22Rv1 (cell line): Measurements from ENCODE around the gene KCNJ1.

Source experiments
- H3K27ac ChIP-seq: fragments of 450-650 bp; 2 replicates; pipeline ENCODE4 v1.5.1; 2017
- ZFX ChIP-seq: fragments of 450-650 bp; IDR thresholded peaks from 2 replicates; pipeline ENCODE4 v1.6.1; 2017; ENCODE audit warnings: antibody characterized with exemption, borderline replicate concordance
- TF ChIP-seq, protein P1 (sequence below): fragments of 450-650 bp; IDR thresholded peaks from 2 replicates; pipeline ENCODE4 v1.5.1; 2017; ENCODE audit warnings: mild to moderate bottlenecking

Gene KCNJ1

DNA sequence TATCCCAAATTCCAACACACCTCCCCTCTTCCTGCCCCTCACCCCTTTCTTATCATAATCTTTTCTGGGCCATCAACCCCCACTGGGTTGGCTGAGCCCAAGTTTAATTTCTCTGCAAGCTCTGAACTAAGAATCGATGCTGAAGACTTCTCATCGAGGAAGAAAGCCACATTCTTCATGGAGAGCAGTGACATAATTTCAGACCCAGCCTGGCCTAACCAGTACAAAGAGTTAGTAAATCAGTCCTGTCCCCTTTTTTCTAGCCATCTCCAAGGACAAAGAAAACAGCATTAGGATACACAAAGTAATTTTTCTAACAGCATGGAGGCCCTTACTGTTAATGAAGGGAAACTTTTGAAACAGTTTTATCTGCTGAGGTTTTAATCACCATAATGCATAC, 45.0 kb downstream of the KCNJ1 start:
- no peak overlapping the region for H3K27ac ChIP-seq
- no peak for TF ChIP-seq ZFX
- TF ChIP-seq, protein P1, sequence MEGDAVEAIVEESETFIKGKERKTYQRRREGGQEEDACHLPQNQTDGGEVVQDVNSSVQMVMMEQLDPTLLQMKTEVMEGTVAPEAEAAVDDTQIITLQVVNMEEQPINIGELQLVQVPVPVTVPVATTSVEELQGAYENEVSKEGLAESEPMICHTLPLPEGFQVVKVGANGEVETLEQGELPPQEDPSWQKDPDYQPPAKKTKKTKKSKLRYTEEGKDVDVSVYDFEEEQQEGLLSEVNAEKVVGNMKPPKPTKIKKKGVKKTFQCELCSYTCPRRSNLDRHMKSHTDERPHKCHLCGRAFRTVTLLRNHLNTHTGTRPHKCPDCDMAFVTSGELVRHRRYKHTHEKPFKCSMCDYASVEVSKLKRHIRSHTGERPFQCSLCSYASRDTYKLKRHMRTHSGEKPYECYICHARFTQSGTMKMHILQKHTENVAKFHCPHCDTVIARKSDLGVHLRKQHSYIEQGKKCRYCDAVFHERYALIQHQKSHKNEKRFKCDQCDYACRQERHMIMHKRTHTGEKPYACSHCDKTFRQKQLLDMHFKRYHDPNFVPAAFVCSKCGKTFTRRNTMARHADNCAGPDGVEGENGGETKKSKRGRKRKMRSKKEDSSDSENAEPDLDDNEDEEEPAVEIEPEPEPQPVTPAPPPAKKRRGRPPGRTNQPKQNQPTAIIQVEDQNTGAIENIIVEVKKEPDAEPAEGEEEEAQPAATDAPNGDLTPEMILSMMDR = no peak

DNA sequence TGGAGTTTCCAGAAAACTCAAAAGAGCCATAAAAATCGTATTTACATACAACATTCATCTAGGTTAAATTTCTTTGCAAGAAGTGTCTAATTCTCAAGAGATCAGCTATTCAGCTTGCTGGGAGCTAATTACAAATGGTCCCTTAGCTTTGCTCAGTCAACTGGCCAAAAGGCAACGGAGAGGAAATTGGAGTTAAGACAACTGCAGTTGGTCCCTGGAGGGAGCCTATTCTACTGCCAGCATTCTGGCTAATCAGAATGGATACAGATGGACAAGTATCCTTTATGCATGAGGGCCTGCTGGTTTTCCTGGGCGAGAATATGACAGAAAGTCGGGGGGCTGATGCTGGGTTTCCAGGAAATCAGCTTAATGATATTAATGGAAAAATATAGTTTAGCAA, 45.5 kb downstream of the KCNJ1 start:
- H3K27ac ChIP-seq = no peak overlapping the region
- TF ChIP-seq, protein P1 = no peak
- TF ChIP-seq ZFX = no peak

DNA sequence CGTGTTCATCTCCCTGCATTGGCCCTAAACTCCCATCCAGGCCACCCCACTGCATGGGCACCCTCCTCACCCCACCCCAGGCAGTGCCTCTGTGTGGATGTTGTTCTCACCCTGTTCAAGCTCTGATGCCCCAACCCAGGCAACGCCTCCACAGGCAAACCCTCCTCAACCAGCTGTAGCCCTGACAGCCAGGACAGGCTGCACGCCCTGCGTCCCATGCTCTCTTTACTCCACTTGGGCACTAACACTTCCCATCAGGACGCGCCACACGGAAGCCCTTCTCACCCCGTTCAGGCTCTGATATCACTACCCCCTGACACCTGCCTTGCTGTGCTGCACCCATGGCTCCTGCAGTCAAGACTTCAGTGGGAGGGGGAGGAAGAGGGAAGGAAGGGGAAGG, 47.9 kb downstream of the KCNJ1 start:
- TF ChIP-seq, protein P1 = no peak
- no peak for TF ChIP-seq ZFX
- H3K27ac ChIP-seq = no peak overlapping the region

DNA sequence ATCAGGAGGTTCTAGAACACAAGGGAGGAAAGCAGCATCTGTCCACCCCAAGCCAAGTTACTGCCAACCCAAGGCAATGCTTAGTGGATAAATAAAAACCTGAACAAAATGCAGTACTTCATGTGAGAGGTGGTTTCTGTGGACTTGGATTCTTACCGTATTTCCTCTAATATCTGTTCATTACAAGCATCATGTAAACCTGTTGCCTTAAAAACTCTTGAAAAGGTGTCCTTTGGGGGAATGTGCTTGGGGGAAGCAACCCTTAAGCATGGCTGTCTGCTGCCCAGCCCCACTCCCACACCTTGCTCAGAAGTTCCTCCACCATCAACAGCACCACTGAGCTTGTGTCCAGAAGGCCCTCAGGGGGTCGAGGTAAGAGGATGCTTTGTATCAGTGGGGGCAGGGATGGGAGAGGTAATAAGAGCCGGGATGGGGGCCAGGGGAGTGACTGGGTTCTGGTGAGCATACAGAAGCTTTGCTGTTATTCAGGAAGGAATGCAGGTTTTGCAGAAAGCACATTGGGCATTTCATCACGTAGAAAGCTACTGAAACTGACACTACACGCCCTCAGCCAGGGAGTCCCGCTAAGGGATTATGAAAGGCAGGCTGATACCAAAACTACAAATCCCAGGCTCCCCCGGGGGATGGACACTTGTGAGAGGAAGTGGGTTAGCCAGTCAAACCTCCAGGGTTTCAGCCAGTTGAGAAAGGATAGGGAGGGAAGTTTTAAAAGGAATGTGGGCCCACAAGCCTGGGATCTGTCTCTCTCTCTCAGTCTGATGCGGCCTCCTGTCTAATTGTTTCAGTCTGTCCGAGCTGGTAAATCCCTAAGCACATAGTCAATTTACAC, 52.0 kb downstream of the KCNJ1 start:
- TF ChIP-seq, protein P1 = no peak
- no peak for TF ChIP-seq ZFX
- H3K27ac ChIP-seq = no peak overlapping the region

DNA sequence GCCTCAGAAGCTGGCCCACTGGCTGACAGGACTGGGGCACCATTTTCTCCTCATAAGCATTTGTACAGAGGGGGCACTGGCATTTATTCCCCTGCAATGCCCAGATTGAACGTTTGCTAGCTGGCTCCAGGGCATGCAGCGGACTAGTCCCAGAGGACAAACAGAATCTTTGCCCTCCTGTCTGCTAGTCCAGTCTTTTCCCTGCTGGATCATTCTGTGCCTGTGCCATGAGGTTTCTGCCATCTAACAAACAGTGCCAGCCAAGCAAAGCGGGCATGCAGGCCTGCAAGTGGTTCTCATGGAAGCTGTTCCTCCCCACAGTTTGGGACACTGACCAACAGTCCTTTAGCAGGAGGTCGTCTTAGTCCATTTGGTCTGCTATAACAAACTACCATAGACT, 53.4 kb downstream of the KCNJ1 start:
- no peak overlapping the region for H3K27ac ChIP-seq
- TF ChIP-seq, protein P1 = no peak
- no peak for TF ChIP-seq ZFX

DNA sequence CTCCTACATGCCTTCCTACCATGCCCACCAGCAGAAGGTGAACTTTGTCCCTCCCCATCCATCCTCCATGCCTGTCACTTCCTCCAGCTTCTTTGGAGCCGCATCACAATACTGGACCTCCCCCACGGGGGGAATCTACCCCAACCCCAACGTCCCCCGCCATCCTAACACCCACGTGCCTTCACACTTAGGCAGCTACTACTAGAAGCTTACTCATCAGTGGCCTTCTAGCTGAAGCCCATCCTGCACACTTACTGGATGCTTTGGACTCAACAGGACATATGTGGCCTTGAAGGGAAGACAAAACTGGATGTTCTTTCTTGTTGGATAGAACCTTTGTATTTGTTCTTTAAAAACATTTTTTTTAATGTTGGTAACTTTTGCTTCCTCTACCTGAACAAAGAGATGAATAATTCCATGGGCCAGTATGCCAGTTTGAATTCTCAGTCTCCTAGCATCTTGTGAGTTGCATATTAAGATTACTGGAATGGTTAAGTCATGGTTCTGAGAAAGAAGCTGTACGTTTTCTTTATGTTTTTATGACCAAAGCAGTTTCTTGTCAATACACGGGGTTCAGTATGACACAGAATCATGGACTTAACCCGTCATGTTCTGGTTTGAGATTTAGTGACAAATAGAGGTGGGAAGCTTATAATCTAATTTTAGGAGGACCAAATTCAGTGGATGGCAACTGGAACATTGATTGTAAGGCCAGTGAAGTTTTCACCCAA, 56.1 kb downstream of the KCNJ1 start:
- no peak overlapping the region for H3K27ac ChIP-seq
- TF ChIP-seq ZFX = no peak
- TF ChIP-seq, protein P1 = no peak

DNA sequence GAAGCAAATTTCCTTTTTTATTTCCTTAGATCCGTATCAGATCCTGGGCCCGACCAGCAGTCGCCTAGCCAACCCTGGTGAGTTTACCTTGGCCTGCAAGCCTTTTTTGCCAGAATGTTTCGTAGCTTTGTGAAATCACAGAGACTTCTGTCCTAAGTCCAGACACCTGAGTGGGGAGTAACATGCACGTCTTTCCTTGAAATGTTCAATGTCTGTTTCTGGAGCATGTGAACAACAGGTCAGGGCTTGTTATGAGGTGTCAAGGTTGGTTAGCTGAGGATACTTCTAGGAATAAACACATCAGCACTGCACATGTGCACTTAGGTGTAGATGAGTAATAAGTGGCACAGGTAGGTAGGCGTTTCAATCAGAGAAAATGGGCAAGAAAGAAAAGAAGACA, 58.0 kb downstream of the KCNJ1 start:
- no peak for TF ChIP-seq ZFX
- TF ChIP-seq, protein P1 = no peak
- no peak overlapping the region for H3K27ac ChIP-seq
